Mesendoderm (in vitro differentiated cells): ENCODE data around the gene MFSD12.

Experiments used
- DNase-seq: peaks from one replicate; pipeline ENCODE4 v3.0.0; 2013
- H2AK5ac ChIP-seq: 2 replicates; pipeline ENCODE4 v1.6.1; 2013; ENCODE audit warnings: low read length, inconsistent platforms
- H2BK120ac ChIP-seq: 2 replicates; pipeline ENCODE4 v1.6.1; 2013; ENCODE audit warnings: low read depth, mild to moderate bottlenecking, low read length, moderate library complexity, mixed read lengths
- H2BK15ac ChIP-seq: replicated peaks from 2 replicates; pipeline ENCODE4 v1.6.1; 2013; ENCODE audit warnings: low read depth, mild to moderate bottlenecking, moderate library complexity
- H2BK5ac ChIP-seq: 2 replicates; pipeline ENCODE4 v1.6.1; 2013; ENCODE audit warnings: low read length, inconsistent platforms
- H3K18ac ChIP-seq: 2 replicates; pipeline ENCODE4 v1.6.1; 2013; ENCODE audit warnings: mild to moderate bottlenecking, low read length, mixed read lengths
- H3K23ac ChIP-seq: one replicate; pipeline ENCODE4 v1.6.1; 2013; ENCODE audit warnings: low read length
- H3K27ac ChIP-seq: 2 replicates; pipeline ENCODE4 v1.5.1; 2013; ENCODE audit warnings: low read depth, mild to moderate bottlenecking, inconsistent platforms, low read length, moderate library complexity
- H3K27me3 ChIP-seq: 2 replicates; pipeline ENCODE4 v1.6.1; 2013; ENCODE audit warnings: low read length, control low read depth, mild to moderate bottlenecking, inconsistent platforms; ENCODE audit not compliant: insufficient read depth, poor library complexity
- H3K36me3 ChIP-seq: 2 replicates; pipeline ENCODE4 v1.6.1; 2013; ENCODE audit warnings: low read length, inconsistent platforms; ENCODE audit not compliant: control insufficient read depth, insufficient read depth
- H3K4ac ChIP-seq: one replicate; pipeline ENCODE4 v1.6.1; 2013; ENCODE audit warnings: low read depth, mild to moderate bottlenecking, low read length, moderate library complexity
- H3K4me1 ChIP-seq: 2 replicates; pipeline ENCODE4 v1.6.1; 2013; ENCODE audit warnings: low read depth, low read length, inconsistent platforms; ENCODE audit not compliant: control insufficient read depth
- H3K4me2 ChIP-seq: 2 replicates; pipeline ENCODE4 v1.6.1; 2013; ENCODE audit warnings: low read length
- H3K4me3 ChIP-seq: 2 replicates; pipeline ENCODE4 v1.5.1; 2013; ENCODE audit warnings: mild to moderate bottlenecking, low read length
- H3K56ac ChIP-seq: one replicate; pipeline ENCODE4 v1.6.1; 2013; ENCODE audit warnings: low read length
- H3K79me1 ChIP-seq: 2 replicates; pipeline ENCODE4 v1.6.1; 2013; ENCODE audit warnings: low read length, inconsistent platforms
- H3K79me2 ChIP-seq: 2 replicates; pipeline ENCODE4 v1.6.1; 2013; ENCODE audit warnings: mild to moderate bottlenecking, low read length; ENCODE audit not compliant: control insufficient read depth, insufficient read depth
- H3K9ac ChIP-seq: 2 replicates; pipeline ENCODE4 v1.6.1; 2013; ENCODE audit warnings: low read length, inconsistent platforms
- H4K5ac ChIP-seq: one replicate; pipeline ENCODE4 v1.6.1; 2013; ENCODE audit warnings: low read length
- H4K8ac ChIP-seq: one replicate; pipeline ENCODE4 v1.6.1; 2013; ENCODE audit warnings: low read depth, mild to moderate bottlenecking, control low read depth, low read length, moderate library complexity
- WGBS: extraction: QIAGEN DNeasy Blood & Tissue Kit; methylation state at CpG from one replicate; pipeline ENCODE4 v1.1.7; 2013; ENCODE audit warnings: low lambda C conversion rate, missing lambda C conversion rate; ENCODE audit not compliant: insufficient coverage; ENCODE audit errors: extremely low coverage; 5-methylcytosine and 5-hydroxymethylcytosine counted together

MFSD12 gene

DNA sequence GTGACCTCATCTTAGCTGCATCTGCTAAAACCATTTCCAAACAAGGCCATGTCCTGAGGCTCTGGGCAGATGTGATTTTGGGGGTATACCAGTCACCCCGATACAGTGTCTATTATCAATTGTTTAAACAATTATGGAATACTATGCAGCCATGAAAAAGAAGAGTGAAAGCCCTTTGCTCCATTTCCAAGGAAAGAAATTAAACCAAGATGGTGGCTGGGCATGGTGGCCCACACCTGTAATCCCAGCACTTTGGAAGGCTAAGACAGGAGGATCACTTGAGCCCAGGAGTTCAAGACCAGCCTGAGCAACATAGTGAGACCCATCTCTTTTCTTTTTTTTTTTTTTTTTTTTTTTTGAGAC lies 17.6 kb downstream of the MFSD12 start:
- Histone ChIP-seq H4K5ac (no peak overlapping the region), H3K9ac (no peak overlapping the region), H3K79me2 (no peaks in the 10 kb centered on the region), H3K79me1 (no peaks in the 10 kb centered on the region), H3K27ac (no peak overlapping the region), H3K18ac (no peak overlapping the region), H2BK5ac (no peak overlapping the region), H3K4me3 (no peak overlapping the region), H3K36me3 (peaks cover 4% of the 10 kb centered on the region), H3K4me2 (no peak overlapping the region), H3K4me1 (no peaks in the 10 kb centered on the region), H2BK15ac (no peak overlapping the region), H3K23ac (no peak overlapping the region), H2BK120ac (no peak overlapping the region), H4K8ac (no peak overlapping the region), H3K4ac (no peak overlapping the region), H3K56ac (no peak overlapping the region), H3K27me3 (no peaks in the 10 kb centered on the region), H2AK5ac (no peak overlapping the region)
- WGBS: no CpG with 5 or more reads among the region's 1 CpG
- no peak for DNase-seq

DNA sequence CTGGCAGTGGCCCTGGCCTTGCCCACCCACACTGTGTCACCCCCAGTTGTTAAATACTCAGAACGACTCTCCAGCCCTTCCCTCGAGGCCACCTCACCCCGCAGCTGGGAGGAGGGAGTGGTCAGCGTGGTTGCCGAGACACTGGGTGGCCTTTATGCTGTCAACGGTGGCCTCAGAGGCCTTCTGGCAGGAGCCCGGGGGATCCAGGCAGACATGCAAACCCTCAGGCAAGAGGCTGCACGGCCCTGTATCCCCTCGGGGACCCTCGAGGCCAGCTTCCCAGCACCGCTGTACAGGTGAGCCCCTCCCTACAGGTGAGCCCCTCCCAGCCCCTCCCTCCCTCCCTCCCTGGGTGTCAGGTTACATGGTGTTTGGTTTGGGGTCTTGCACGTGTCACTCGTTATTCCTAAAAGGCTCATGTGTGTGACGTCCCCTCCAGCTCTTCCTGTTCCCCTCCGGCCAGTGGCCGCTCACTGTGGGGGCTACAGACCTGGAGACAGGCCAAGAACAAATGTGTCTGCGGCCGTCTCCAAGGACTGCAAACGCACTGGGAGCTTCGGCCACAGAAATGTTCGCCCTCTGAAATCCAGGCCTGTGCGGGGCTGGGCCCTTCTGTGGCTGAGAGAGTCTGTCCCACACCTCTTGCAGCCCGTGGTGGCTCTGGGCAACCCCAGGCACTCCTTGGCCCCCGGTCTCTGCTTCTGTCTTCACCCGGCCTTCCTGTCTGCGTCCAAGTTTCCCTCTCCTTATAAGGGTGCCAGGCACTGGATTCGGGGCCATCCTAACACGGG lies 18.2 kb downstream of the MFSD12 start, which contains the start of gene TEKTIP1:
Gene TEKTIP1, plus strand, starts transcription at position 210 of the 791 bp plus-strand sequence. Its CDS starts 4 bp downstream, at position 214.
- H3K27ac ChIP-seq: no peak within 1 kb of the TSS
- H4K8ac ChIP-seq: no peak within 1 kb of the TSS
- no peaks in the 10 kb centered on the region for H3K79me2 ChIP-seq
- no peak within 1 kb of the TSS for H3K4me2 ChIP-seq
- H3K18ac ChIP-seq: no peak within 1 kb of the TSS
- no peak within 1 kb of the TSS for H3K4ac ChIP-seq
- DNase-seq: peak; percentile 43
- H2AK5ac ChIP-seq: no peak within 1 kb of the TSS
- no peaks in the 10 kb centered on the region for H3K4me1 ChIP-seq
- no peak within 1 kb of the TSS for H2BK5ac ChIP-seq
- no peaks in the 10 kb centered on the region for H3K27me3 ChIP-seq
- no peak within 1 kb of the TSS for H4K5ac ChIP-seq
- peaks cover 4% of the 10 kb centered on the region for H3K36me3 ChIP-seq
- no peak within 1 kb of the TSS for H3K4me3 ChIP-seq
- H3K56ac ChIP-seq: no peak within 1 kb of the TSS
- no peak within 1 kb of the TSS for H3K9ac ChIP-seq
- no CpG with 5 or more reads among the region's 28 CpGs for WGBS
- no peaks in the 10 kb centered on the region for H3K79me1 ChIP-seq
- no peak within 1 kb of the TSS for H2BK15ac ChIP-seq
- no peak within 1 kb of the TSS for H3K23ac ChIP-seq
- no peak within 1 kb of the TSS for H2BK120ac ChIP-seq

DNA sequence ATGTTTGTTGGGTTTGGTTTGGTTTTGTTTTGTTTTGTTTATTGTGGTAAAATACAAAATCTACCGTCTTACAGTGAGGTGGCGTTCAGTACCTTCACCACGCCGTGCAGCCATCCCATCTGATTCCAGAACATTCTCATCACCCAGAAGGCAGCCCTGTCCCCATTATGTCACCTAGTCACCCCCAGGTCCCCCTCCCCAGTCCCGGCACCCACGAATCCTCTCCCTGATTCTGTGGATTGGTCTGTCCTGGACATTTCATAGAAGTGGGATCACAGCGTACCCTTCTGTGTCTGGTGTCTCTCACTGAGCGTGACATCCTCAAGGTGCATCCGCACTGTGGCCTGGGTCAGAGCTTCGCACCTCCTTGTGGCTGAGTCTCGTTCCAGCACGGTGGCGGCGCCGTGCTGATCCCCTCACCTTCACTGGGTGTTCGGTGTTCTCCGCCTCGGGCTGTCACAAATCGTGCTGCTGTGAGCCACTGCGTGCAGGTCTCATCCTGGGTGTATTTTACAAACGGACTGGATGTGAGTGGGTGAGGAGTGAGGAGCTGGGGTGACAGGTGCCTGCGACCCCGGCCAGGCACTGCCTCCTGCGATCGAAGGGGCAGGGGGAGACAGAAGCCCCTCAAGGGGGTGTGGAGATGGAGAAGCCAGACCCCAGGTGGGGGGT lies 19.0 kb downstream of the MFSD12 start:
- Histone ChIP-seq H4K8ac (no peak overlapping the region), H3K4ac (no peak overlapping the region), H3K4me3 (no peak overlapping the region), H2BK15ac (no peak overlapping the region), H3K18ac (no peak overlapping the region), H3K27ac (no peak overlapping the region), H4K5ac (no peak overlapping the region), H3K4me1 (no peaks in the 10 kb centered on the region), H2AK5ac (no peak overlapping the region), H3K79me1 (no peaks in the 10 kb centered on the region), H3K27me3 (no peaks in the 10 kb centered on the region), H2BK5ac (no peak overlapping the region), H3K56ac (no peak overlapping the region), H3K23ac (no peak overlapping the region), H2BK120ac (no peak overlapping the region), H3K79me2 (no peaks in the 10 kb centered on the region), H3K36me3 (peaks cover 4% of the 10 kb centered on the region), H3K4me2 (no peak overlapping the region), H3K9ac (no peak overlapping the region)
- no CpG with 5 or more reads among the region's 25 CpGs for WGBS
- no peak for DNase-seq

DNA sequence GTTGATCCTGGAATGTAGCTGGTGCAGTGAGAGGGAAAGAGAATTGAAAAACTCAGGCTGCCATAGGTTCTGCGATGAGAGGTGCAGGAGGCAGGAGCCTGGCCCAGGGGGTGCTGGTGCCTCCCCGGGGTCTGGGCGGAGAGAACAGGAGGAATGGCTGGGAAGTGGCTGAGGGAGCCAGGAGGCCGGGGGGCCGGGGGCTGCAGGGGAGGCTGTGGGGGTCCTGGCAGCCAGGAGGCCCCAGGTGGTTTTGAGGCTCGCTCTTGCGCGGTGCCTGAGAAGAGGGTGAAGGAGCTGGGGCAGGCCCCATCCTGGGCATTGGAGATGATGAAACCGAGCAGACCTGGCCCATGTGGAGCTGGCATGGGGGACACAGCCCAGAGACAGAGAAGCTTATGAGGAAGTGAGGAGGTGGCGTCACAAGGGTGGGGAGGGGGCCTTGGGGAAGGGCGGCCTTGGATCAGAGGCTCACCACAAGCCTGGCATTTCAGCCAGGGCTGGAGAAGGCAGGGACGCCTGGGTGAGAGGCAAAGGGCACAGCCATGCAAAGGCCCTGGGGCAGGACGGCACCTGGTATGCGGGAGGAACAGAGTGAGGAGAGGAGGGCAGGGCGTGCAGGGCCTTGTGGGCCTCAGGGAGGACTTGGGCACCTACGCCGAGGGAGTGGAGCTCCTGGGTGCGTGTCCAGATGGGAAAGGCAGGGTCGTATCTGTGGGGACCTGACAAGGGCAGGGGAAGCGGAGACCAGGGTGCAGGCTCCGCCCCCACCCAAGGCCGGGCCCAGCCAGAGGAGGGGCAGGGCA lies 19.7 kb downstream of the MFSD12 start:
- no peak for DNase-seq
- H4K8ac ChIP-seq: no peak overlapping the region
- H3K4me2 ChIP-seq: no peak overlapping the region
- H3K79me2 ChIP-seq: no peaks in the 10 kb centered on the region
- no peak overlapping the region for H3K27ac ChIP-seq
- peaks cover 6% of the 10 kb centered on the region for H3K36me3 ChIP-seq
- H3K4me3 ChIP-seq: no peak overlapping the region
- no peak overlapping the region for H2BK15ac ChIP-seq
- no peak overlapping the region for H4K5ac ChIP-seq
- H2BK5ac ChIP-seq: no peak overlapping the region
- no peak overlapping the region for H3K9ac ChIP-seq
- no peak overlapping the region for H3K4ac ChIP-seq
- H3K4me1 ChIP-seq: no peaks in the 10 kb centered on the region
- H3K56ac ChIP-seq: no peak overlapping the region
- H3K27me3 ChIP-seq: no peaks in the 10 kb centered on the region
- H2BK120ac ChIP-seq: no peak overlapping the region
- H3K18ac ChIP-seq: no peak overlapping the region
- no peak overlapping the region for H2AK5ac ChIP-seq
- no peak overlapping the region for H3K23ac ChIP-seq
- no peaks in the 10 kb centered on the region for H3K79me1 ChIP-seq
- no CpG with 5 or more reads among the region's 22 CpGs for WGBS

DNA sequence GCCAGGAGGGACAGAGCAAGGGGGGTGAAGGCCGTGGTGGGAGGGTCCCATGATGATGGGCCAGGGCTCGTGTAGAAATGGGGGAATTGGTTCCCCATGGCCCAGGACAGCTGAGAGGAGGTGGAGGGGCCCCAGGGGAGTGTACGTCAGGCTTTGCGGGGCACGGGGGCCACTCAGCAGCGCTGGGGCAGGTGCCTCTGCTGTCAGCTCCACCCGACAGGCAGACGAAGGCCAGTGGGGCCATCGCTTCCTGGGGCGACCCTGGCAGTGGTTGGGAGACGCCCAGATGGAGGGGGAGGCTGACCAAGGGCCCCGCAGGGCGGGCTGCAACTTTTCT lies 20.3 kb downstream of the MFSD12 start:
- Histone ChIP-seq H3K9ac (no peak overlapping the region), H3K79me1 (no peaks in the 10 kb centered on the region), H3K4me1 (no peaks in the 10 kb centered on the region), H3K4ac (no peak overlapping the region), H4K8ac (no peak overlapping the region), H3K18ac (no peak overlapping the region), H3K27ac (no peak overlapping the region), H2BK120ac (no peak overlapping the region), H3K27me3 (no peaks in the 10 kb centered on the region), H3K4me2 (no peak overlapping the region), H2BK15ac (no peak overlapping the region), H3K79me2 (no peaks in the 10 kb centered on the region), H4K5ac (no peak overlapping the region), H3K56ac (no peak overlapping the region), H3K36me3 (peaks cover 6% of the 10 kb centered on the region), H3K23ac (no peak overlapping the region), H2BK5ac (no peak overlapping the region), H2AK5ac (no peak overlapping the region), H3K4me3 (no peak overlapping the region)
- no CpG with 5 or more reads among the region's 13 CpGs for WGBS
- DNase-seq: no peak
